NCI-H2029 treated with DMSO at 0.1 percent for 48 hours (cell line): ENCODE results near the gene MAGEC2.

Experiments
- DNase-seq: peaks from one replicate; lab custom pipeline; 2025; lab: John Stamatoyannopoulos, UW

The MAGEC2 gene, protein sequence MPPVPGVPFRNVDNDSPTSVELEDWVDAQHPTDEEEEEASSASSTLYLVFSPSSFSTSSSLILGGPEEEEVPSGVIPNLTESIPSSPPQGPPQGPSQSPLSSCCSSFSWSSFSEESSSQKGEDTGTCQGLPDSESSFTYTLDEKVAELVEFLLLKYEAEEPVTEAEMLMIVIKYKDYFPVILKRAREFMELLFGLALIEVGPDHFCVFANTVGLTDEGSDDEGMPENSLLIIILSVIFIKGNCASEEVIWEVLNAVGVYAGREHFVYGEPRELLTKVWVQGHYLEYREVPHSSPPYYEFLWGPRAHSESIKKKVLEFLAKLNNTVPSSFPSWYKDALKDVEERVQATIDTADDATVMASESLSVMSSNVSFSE

DNA sequence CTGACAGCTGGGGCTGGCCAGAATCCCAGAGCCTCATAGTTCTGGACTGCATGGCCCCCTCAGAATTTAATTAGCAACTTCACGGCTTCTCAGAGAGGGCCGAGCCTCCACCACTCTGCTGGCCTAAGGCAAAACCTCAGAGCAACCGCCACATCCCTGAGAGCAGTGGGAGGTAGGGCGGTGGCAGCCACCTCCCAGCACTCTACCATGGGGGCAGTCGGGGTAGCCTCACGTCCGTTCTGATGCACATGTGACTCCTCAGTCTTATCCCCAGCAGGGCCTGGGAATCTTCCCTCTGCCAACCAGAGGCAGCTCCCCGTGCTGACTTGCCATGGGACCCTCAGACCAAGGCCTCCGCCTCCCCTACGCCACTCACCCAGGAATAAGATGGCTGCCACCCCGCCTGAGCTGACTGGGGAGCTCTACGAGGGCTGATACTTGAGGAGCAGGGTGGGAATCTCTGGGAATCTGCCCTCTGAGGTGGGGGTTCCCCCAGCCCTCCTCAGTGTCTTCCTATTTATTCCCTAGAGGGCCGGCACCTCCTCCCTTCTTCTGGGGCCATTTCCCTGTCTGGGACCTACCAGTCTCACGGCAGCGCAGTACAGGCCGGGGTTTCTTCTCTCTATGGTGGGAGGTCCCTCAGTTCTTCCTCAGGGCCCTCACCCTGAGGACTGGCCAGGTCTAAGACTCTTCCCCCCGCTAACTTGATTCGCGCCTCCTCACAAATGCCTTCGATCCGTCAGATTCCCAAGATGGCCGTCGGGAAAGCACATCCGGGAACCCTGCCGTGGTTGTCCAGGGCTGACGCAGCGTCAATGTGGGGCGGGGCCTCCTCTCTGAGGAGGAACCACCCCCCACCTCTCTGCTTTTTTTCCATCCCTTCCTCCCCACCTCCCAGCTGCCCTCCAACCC is at the start of gene MAGEC2:
Gene MAGEC2, minus strand, starts transcription at position 769 of the 912 bp plus-strand sequence. CDS start 1,303 bp downstream, outside the sequence.
- no peak for DNase-seq

DNA sequence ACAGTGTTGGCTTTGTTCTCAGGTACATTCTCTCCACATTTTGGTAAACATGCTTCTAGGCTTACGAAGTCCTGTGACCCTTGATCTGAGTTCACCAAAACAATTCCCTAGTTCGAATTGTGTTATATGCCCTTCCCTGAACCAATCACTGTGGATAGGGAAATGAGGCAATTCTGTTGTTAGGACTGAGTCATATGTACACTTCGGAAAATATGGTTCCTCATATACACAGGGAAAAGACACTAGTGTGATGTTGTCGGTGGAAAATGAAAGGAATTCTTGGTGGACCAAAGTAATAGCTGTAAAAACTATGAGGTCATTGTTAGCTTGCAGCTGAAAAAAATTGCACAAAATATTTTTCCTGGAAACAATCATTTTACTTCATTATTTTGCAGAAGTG is 46.6 kb upstream of the MAGEC2 start:
- DNase-seq: no peak

DNA sequence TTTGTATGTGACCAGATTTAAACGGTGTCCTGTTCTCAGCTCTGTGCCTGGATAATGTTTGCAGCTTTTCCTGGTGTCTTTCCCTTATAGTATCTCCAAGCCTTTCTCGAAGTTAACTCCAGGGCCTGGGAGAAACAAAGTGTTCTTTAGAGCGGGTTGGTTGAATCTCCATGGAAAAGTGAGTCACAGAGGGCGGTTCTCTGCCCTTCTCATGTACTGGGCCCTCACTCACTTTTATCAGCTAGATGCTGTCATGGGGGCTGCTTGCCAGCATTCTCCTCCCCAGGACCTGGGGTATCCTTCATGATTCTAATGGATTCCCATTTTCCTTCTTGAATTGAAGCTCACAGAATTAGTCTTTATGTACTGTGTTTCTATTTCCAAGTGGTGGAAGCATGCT is 46.1 kb upstream of the MAGEC2 start:
- no peak for DNase-seq

DNA sequence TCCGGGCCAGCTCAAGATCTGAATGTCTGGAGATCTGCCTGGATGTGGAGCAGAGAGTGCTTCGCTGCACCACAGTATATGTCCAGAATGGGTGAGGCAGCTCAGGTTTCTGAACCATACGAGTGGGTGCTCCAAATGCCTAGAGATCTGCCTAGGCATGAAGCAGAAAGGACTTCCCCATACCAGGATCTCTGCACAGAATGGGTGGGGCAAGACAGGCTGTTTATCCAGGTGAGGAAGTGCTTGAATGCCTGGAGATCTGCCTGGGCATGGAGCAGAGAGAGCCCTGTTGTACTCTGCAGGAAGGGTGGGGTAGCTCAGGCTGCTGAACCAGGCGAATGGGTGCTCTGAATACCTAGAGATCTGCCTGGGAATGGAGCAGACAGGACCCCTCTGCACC is 45.4 kb upstream of the MAGEC2 start:
- DNase-seq: no peak

DNA sequence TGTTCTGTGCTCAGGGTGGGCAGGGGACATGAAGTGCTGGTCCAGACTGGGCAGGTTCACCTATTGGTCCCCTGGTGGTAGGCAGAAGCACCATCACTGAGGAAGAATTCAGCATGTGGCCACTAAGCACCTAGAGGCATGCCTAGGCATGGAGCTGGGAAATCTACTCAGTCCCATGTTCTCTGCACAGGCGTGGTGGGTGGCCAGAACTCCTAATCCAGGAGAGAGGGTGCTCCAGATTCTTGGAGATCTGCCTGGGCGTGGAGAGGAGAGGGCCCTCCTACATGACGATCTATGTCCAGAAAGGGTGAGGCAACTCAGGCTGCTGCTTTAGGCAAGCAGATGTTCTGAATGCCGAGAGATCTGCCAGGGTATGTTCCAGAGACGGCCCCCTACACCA is 44.6 kb upstream of the MAGEC2 start:
- no peak for DNase-seq

DNA sequence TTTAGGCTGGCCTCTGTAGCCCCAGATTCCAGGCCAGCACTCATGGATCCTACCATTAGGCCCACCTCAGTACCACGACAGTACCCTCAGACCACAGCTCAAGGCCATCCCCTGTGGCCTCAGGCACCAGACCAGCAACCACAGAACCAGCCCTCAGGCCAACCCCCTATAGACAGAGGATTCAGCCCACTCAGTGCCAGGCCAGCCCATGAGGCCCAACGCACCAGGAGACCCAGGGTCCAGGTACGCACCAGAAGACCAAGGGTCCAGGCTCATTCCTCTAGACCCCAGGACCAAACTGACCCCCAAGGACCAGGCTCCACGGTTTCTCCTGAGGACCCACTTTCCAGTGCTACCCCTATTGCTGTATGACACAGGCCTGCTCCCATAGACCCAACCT is 39.5 kb upstream of the MAGEC2 start:
- DNase-seq: no peak

DNA sequence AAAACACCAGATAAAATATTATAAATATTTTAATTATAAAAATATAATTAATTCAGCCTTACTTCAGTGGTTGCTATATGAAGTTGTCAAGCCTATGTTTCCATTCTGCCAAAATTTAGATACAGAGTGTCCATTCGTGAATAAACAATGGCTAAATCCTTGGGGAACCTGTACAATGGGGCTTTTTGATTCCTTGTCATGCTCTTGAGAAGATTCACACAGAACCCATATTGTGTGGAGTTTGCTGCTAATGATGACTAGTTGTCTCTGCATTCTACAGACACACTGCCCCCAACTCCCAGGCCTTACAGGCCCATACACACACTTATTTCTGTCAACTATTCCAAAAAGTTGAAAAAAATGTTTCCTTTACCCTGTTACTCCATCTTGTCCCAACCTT is 33.4 kb upstream of the MAGEC2 start:
- DNase-seq: no peak

DNA sequence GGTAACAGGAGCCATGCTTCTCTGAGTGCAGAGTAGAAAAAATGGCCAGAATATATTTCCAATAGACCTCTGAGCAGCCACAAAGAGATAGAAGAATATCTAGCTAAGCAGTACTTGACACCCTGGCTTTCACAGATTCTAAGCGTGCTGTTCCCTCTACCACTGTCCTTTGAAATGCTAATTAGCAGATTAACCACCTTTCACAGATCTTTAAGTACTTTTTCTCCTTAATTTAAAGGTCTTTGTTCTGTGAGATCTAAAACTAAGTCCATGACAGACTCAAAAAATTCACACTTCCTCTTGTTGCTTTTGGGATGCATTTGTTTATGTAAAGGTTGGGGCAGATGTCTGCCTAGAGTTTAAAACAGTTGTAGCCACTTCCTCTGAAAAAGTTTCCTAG is 28.3 kb upstream of the MAGEC2 start:
- no peak for DNase-seq

DNA sequence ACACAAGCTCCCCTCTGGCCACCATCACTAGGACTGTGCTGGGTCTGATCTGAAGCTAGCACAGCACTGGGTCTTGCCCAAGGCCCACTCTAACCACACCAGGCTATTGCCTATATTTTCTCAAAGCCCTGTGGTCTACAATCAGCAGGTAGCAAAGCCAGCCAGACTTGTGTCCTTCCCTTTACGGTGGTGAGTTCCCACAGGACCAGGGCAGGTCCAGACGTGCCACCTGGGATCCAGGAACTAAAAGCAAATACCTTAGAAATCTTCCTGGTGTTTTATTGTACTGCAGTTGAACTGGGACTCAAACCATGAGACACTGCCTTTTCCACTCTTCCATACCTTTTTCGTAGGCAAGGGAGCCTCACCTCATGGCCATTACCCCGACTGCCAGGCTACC is 9.0 kb upstream of the MAGEC2 start:
- DNase-seq: no peak

DNA sequence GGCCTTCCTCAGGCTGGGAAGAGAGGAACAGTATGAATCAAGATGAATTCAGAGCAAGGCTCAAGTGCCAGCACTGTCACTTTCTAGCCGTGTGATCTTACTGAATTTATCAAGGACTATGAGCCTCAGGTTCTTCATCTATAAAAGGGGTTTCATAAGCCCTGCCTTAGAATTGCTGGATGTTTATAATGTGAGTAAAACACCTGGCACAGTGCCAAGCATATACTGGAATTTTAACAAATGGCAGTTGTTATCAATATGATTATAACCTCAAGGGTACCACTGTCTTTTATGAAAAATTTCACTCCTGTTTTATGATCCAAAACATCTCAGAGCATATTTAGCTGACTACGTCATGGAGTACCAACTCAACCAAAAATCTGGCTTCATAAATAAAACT is 4.0 kb downstream of the MAGEC2 start:
- no peak for DNase-seq

DNA sequence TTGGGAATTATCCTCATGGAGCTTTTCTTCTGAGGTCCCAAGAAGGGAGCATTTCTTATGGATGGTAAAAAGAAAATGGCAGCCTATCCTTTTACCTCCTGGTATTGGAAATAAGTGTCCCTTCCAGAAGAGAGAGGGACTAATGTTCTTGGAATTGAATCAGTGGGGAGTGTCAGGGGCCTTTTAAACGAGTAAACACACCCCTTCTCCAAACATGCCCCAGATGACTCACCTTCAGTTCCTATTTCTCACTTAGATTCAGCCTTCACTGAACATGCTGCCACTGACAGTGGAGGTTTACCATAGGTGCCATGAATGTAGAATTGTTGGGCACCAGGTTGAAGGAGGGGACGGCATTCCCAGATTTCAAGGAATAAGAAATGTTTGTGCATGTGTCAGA is 19.0 kb downstream of the MAGEC2 start:
- no peak for DNase-seq

DNA sequence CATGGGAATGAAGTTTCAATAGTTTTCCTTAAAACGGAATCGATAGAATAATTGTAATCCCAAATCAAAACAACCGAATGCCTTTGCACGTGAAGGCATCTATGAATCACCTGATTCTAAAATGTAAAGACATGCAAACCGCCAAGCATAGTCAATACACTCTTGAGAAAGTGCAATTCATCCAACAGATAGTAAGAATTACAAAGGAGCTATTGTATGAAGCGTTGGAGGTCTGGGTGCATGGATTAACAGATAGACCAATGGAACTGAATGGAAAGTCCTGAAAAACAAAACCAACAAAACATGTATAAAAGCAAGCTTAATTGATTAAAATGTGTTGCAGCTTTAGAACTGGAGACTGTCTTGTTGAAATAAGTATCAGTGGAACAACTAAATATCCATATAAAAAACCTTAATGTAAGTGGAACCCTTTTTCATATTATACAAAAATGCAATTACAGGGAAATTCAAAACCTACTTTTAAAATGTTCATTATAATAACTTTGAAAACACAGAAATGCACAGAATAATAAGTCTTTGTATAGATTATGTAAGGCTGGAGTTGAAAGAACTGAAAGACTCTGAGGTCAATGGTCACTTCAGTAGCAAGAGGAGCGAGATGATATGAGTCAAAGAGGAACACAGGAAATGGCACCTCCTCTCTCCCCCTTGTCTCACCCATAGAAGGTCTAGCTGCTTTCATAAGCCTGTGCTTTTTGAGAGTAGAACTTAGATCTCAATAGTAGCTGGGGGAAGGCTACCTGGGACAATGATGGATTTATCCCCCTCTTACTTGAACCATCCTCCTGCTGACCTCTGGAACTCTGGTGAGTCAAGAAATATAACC is 20.1 kb downstream of the MAGEC2 start:
- no peak for DNase-seq

DNA sequence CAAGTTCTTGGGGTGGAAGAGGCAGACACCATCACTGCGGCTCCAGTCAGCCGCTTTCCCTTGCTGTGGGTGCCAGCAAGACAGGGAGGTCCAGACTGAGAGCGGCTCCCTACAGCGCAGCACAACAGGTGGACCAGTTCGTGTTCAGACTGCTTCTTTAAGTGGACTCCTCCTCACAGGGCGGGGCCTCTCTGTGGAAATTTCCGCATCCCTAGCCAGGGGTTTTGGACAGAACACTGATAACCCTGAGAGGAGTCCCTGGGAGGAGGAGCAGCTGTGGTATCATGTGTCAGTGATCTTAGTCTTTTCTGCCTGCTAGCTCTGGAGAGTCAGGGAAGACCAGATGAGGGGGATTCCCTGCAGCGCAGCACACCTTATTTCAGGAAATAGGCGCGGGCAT is 48.5 kb downstream of the MAGEC2 start:
- no peak for DNase-seq
